Measurements from ENCODE around the gene ABCC5.
"Not testable (repeated sequence)": the region's sequence is repeated elsewhere in the genome, so short reads cannot be mapped to it uniquely, and the experiment has no call there.

The ABCC5 gene

GRCh38 chr3:184016169-184016570 lies 1.5 kb downstream of the ABCC5 start:
- DNase-seq: peak in 1 of 58 donors; percentile 1

- DNase-seq: no peak
Observed at GRCh38 chr3:184015381-184016019, 2.2 kb downstream of the ABCC5 start.

- DNase-seq: no peak
Observed at GRCh38 chr3:184011937-184012889, 5.5 kb downstream of the ABCC5 start.

- no peak for DNase-seq
Observed at GRCh38 chr3:184011230-184011876, 6.3 kb downstream of the ABCC5 start.

- DNase-seq: no peak
Observed at GRCh38 chr3:184008161-184008560, 9.5 kb downstream of the ABCC5 start.

GRCh38 chr3:184007143-184007813 lies 10.4 kb downstream of the ABCC5 start:
- not testable (repeated sequence) for DNase-seq

- peak in 26 of 58 donors; percentile 1 to 47 (median 9) for DNase-seq
Observed at GRCh38 chr3:184005941-184006507, 11.7 kb downstream of the ABCC5 start.

- DNase-seq: no peak
Observed at GRCh38 chr3:184004476-184004875, 13.2 kb downstream of the ABCC5 start.

GRCh38 chr3:184003187-184003967 lies 14.3 kb downstream of the ABCC5 start:
- no peak for DNase-seq

- DNase-seq: no peak
Observed at GRCh38 chr3:184002469-184002868, 15.2 kb downstream of the ABCC5 start.

- no peak for DNase-seq
Observed at GRCh38 chr3:184001761-184002160, 15.9 kb downstream of the ABCC5 start.

GRCh38 chr3:183991403-183991802 lies 26.3 kb downstream of the ABCC5 start:
- no peak for DNase-seq

GRCh38 chr3:183988216-183988790 lies 29.4 kb downstream of the ABCC5 start:
- no peak for DNase-seq

- DNase-seq: peak in 1 of 58 donors; percentile 5
Observed at GRCh38 chr3:183987000-183987600, 30.6 kb downstream of the ABCC5 start.

GRCh38 chr3:183984749-183985729 lies 32.6 kb downstream of the ABCC5 start:
- DNase-seq: no peak

- no peak for DNase-seq
Observed at GRCh38 chr3:183984127-183984740, 33.5 kb downstream of the ABCC5 start.

GRCh38 chr3:183981990-183982644 lies 35.6 kb downstream of the ABCC5 start:
- no peak for DNase-seq

All from anterior cingulate cortex (tissue), 58 donors.